NCI-H460 (cell line): ENCODE measurements around the gene CTNNA1. TPM values are rescaled to one million over a fixed set of nuclear protein-coding genes. Genes with fewer than 3 reads are reported as not detected.
"Not testable (repeated sequence)": the region's sequence is repeated elsewhere in the genome, so short reads cannot be mapped to it uniquely, and the experiment has no call there.

Source experiments
- DNase-seq: peaks from one replicate; pipeline ENCODE4 v3.0.0-alpha.2; 2016; ENCODE audit warnings: low read depth; ENCODE audit errors: extremely low read depth
- total RNA-seq: library from RNA; depleted of rRNA; stranded (reverse); fragments of >200 nt; shearing (Covaris generic); gene quantifications from 2 replicates; pipeline ENCODE4 v1.2.3, GENCODE V29; 2014

CTNNA1 gene
- total RNA-seq, 1 experiment from 2014 or later = 337 TPM

GRCh38 chr5:138724470-138725146 lies 28.6 kb upstream of the CTNNA1 start:
- DNase-seq = no peak

- peak; percentile 75 for DNase-seq
Measured at GRCh38 chr5:138725153-138725817, 27.9 kb upstream of the CTNNA1 start.

- no peak for DNase-seq
Measured at GRCh38 chr5:138725818-138726416, 27.3 kb upstream of the CTNNA1 start.

- no peak for DNase-seq
Measured at GRCh38 chr5:138726848-138727247, 26.4 kb upstream of the CTNNA1 start.

- DNase-seq = not testable (repeated sequence)
Measured at GRCh38 chr5:138730496-138730895, 22.7 kb upstream of the CTNNA1 start.

- no peak for DNase-seq
Measured at GRCh38 chr5:138732466-138732865, 20.8 kb upstream of the CTNNA1 start.

GRCh38 chr5:138732933-138733332 lies 20.3 kb upstream of the CTNNA1 start:
- DNase-seq = no peak

GRCh38 chr5:138733509-138733908 lies 19.7 kb upstream of the CTNNA1 start:
- no peak for DNase-seq

GRCh38 chr5:138736293-138736692 lies 16.9 kb upstream of the CTNNA1 start:
- no peak for DNase-seq

GRCh38 chr5:138737494-138738265 lies 15.5 kb upstream of the CTNNA1 start:
- DNase-seq = no peak

- DNase-seq = no peak
Measured at GRCh38 chr5:138738399-138738798, 14.8 kb upstream of the CTNNA1 start.

- DNase-seq = no peak
Measured at GRCh38 chr5:138739938-138740337, 13.3 kb upstream of the CTNNA1 start.

GRCh38 chr5:138743484-138743883 lies 9.7 kb upstream of the CTNNA1 start:
- no peak for DNase-seq

- DNase-seq = no peak
Measured at GRCh38 chr5:138745268-138745667, 8.0 kb upstream of the CTNNA1 start.

- DNase-seq = no peak
Measured at GRCh38 chr5:138748630-138749081, 4.6 kb upstream of the CTNNA1 start.

- not testable (repeated sequence) for DNase-seq
Measured at GRCh38 chr5:138751344-138751743, 1.9 kb upstream of the CTNNA1 start.

- DNase-seq = no peak
Measured at GRCh38 chr5:138752341-138752950, 779 bp upstream of the CTNNA1 start.

- peak; percentile 90 for DNase-seq
Measured at GRCh38 chr5:138753794-138754698, 821 bp downstream of the CTNNA1 start.

- DNase-seq = peak; percentile 26
Measured at GRCh38 chr5:138754699-138755057, 1.5 kb downstream of the CTNNA1 start.
